Activated naive CD4-positive, alpha-beta T cell treated with anti-CD3 and anti-CD28 coated beads, Interleukin-2, amount 10 ng/mL, durations not matched to agents 7 days and 5 days (primary cell): Measurements from ENCODE around the gene TNFSF13.

Experiments used
- CTCF ChIA-PET: fragments of 350-600 bp; sonication (Branson Sonifier 250); formaldehyde crosslinking; loops from one replicate; lab custom pipeline; 2021; ENCODE audit warnings: antibody characterized with exemption; lab: Charles Lee
- DNase-seq: peaks from one replicate; pipeline ENCODE4 v3.0.0-alpha.2; 2020
- H3K27ac Mint-ChIP-seq: one replicate; pipeline ENCODE4 v1.8.0; 2021; ENCODE audit warnings: mild to moderate bottlenecking, moderate library complexity, mixed read lengths
- H3K27me3 Mint-ChIP-seq: one replicate; pipeline ENCODE4 v1.8.0; 2021; ENCODE audit warnings: mild to moderate bottlenecking, mixed read lengths
- H3K36me3 Mint-ChIP-seq: one replicate; pipeline ENCODE4 v1.8.0; 2021; ENCODE audit warnings: mixed read lengths
- H3K4me1 Mint-ChIP-seq: one replicate; pipeline ENCODE4 v1.8.0; 2021; ENCODE audit warnings: mixed read lengths
- H3K4me3 Mint-ChIP-seq: one replicate; pipeline ENCODE4 v1.8.0; 2021; ENCODE audit warnings: mild to moderate bottlenecking, moderate library complexity, mixed read lengths
- H3K9me3 Mint-ChIP-seq: one replicate; pipeline ENCODE4 v1.8.0; 2021; ENCODE audit warnings: mixed read lengths

TNFSF13 gene, protein sequence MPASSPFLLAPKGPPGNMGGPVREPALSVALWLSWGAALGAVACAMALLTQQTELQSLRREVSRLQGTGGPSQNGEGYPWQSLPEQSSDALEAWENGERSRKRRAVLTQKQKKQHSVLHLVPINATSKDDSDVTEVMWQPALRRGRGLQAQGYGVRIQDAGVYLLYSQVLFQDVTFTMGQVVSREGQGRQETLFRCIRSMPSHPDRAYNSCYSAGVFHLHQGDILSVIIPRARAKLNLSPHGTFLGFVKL

DNA sequence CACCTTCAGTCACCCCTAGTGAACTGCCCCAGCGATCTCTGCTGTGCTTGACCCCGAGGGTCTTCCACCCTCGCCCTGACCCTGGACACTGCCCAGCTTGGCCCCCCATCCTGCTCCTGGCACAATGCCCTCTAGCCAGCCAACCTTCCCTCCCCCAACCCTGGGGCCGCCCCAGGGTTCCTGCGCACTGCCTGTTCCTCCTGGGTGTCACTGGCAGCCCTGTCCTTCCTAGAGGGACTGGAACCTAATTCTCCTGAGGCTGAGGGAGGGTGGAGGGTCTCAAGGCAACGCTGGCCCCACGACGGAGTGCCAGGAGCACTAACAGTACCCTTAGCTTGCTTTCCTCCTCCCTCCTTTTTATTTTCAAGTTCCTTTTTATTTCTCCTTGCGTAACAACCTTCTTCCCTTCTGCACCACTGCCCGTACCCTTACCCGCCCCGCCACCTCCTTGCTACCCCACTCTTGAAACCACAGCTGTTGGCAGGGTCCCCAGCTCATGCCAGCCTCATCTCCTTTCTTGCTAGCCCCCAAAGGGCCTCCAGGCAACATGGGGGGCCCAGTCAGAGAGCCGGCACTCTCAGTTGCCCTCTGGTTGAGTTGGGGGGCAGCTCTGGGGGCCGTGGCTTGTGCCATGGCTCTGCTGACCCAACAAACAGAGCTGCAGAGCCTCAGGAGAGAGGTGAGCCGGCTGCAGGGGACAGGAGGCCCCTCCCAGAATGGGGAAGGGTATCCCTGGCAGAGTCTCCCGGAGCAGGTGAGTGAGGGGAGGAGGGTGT, at the start of gene TNFSF13:
TNFSF13 (plus strand) TSS at position 207 of the 776 bp plus-strand sequence; CDS start at position 497, 290 bp downstream.
- H3K27ac Mint-ChIP-seq = peak within 1 kb of the TSS; percentile 92

DNA sequence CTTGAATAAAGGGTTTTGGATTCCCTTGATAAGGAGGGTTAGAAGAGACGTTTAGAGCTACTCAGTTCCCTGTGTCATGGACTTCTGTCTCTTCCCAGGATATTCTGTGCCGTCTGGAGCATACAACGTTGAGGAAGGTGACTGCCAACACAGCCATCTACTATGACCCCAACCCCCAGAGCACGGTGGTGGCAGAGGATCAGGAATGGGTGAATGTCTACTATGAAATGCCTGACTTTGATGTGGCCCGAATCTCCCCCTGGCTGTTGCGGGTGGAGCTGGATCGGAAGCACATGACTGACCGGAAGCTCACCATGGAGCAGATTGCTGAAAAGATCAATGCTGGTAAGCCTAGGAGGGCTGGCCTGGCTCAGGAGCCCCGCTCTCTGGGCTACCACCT, 49.7 kb upstream of the TNFSF13 start:
- H3K4me3 Mint-ChIP-seq = no peak overlapping the region
- no peaks in the 10 kb centered on the region for H3K4me1 Mint-ChIP-seq
- peaks cover 71% of the 10 kb centered on the region for H3K36me3 Mint-ChIP-seq
- CTCF ChIA-PET = interaction anchor here (1.2 to 3.1 kb wide), 3 partner anchors 14 to 72 kb away, joined by 3 to 12 read pairs (median 4); partner anchors contain the start of gene SENP3
- DNase-seq = no peak
- H3K27ac Mint-ChIP-seq = no peak overlapping the region
- no peaks in the 10 kb centered on the region for H3K27me3 Mint-ChIP-seq
- H3K9me3 Mint-ChIP-seq = no peaks in the 10 kb centered on the region

More for the DNA sequence above, at the start of gene TNFSF13:
- no peaks in the 10 kb centered on the region for H3K27me3 Mint-ChIP-seq
- CTCF ChIA-PET = interaction anchor here (1.0 to 5.5 kb wide), 5 partner anchors 33 to 203 kb away, joined by 3 to 157 read pairs (median 4); no protein-coding TSS in a partner anchor
- peaks cover 43% of the 10 kb centered on the region for H3K36me3 Mint-ChIP-seq
- peaks cover 74% of the 10 kb centered on the region for H3K4me1 Mint-ChIP-seq
- DNase-seq = no peak
- H3K9me3 Mint-ChIP-seq = no peaks in the 10 kb centered on the region
- peak within 1 kb of the TSS; percentile 63 for H3K4me3 Mint-ChIP-seq

DNA sequence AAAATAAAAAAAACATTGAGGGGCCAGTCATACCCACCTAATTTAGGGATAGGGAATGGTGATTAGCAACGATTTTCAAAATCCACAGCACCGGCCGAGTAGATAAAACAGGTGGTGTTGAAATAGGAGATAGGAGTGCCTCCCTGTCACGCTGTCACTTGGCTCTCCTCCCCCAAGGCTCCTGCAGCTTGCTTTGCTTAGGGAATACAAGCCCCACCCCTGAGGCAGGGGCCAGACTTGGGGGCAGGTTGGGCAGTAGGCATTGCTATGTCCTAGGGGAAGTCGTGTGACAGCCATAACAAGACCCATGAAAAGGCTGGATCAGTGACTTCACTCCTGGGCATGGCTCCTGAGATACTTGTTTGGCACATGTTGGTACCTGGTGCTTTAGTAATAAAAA, 48.6 kb upstream of the TNFSF13 start:
- CTCF ChIA-PET = interaction anchor here (1.6 to 3.1 kb wide), 2 partner anchors 51 to 73 kb away, joined by 3 to 12 read pairs; partner anchors contain the start of gene SENP3
- DNase-seq = no peak

DNA sequence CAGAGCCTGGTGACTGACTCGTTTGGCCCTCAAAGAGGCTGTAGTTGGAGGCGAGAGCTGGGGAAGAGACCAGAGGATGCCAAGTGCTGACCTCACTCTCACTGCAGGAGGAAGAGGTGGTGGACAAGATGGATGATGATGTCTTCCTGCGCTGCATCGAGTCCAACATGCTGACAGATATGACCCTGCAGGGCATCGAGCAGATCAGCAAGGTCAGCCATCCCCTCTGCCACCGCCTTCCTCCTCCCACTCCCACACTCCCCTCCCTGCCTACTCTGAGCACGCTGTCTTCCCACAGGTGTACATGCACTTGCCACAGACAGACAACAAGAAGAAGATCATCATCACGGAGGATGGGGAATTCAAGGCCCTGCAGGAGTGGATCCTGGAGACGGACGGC, 47.4 kb upstream of the TNFSF13 start:
- DNase-seq = no peak
- peaks cover 63% of the 10 kb centered on the region for H3K36me3 Mint-ChIP-seq
- H3K4me1 Mint-ChIP-seq = peaks cover 2% of the 10 kb centered on the region
- no peak overlapping the region for H3K27ac Mint-ChIP-seq
- CTCF ChIA-PET = interaction anchor here (5.8 kb wide), 1 partner anchor 48 kb away, joined by 157 read pairs; the partner anchor contains the start of genes SENP3 and TNFSF13
- no peak overlapping the region for H3K4me3 Mint-ChIP-seq
- no peaks in the 10 kb centered on the region for H3K27me3 Mint-ChIP-seq
- H3K9me3 Mint-ChIP-seq = no peaks in the 10 kb centered on the region

More for the DNA sequence above, 48.6 kb upstream of the TNFSF13 start:
- H3K9me3 Mint-ChIP-seq = no peaks in the 10 kb centered on the region
- H3K4me1 Mint-ChIP-seq = peaks cover 2% of the 10 kb centered on the region
- H3K4me3 Mint-ChIP-seq = no peak overlapping the region
- peaks cover 69% of the 10 kb centered on the region for H3K36me3 Mint-ChIP-seq
- no peaks in the 10 kb centered on the region for H3K27me3 Mint-ChIP-seq
- no peak overlapping the region for H3K27ac Mint-ChIP-seq

DNA sequence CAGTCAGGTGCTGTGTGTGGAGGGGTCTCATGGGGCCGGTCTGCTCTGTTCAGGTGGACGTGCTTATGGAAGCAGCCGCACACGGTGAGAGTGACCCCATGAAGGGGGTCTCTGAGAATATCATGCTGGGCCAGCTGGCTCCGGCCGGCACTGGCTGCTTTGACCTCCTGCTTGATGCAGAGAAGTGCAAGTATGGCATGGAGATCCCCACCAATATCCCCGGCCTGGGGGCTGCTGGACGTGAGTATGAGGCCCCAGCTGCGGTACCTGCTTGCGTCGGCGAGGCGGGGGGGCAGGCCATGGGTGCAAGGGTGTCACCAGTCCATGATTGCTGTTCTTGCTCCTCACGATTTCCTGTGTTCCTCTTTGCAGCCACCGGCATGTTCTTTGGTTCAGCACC, 46.4 kb upstream of the TNFSF13 start:
- no peak overlapping the region for H3K27ac Mint-ChIP-seq
- DNase-seq = no peak
- CTCF ChIA-PET = interaction anchor here (4.3 to 5.8 kb wide), 2 partner anchors 12 to 47 kb away, joined by 26 to 157 read pairs; partner anchors contain the start of genes SENP3 and TNFSF13
- no peaks in the 10 kb centered on the region for H3K9me3 Mint-ChIP-seq
- H3K4me3 Mint-ChIP-seq = no peak overlapping the region
- no peaks in the 10 kb centered on the region for H3K27me3 Mint-ChIP-seq
- peaks cover 2% of the 10 kb centered on the region for H3K4me1 Mint-ChIP-seq
- peaks cover 54% of the 10 kb centered on the region for H3K36me3 Mint-ChIP-seq

DNA sequence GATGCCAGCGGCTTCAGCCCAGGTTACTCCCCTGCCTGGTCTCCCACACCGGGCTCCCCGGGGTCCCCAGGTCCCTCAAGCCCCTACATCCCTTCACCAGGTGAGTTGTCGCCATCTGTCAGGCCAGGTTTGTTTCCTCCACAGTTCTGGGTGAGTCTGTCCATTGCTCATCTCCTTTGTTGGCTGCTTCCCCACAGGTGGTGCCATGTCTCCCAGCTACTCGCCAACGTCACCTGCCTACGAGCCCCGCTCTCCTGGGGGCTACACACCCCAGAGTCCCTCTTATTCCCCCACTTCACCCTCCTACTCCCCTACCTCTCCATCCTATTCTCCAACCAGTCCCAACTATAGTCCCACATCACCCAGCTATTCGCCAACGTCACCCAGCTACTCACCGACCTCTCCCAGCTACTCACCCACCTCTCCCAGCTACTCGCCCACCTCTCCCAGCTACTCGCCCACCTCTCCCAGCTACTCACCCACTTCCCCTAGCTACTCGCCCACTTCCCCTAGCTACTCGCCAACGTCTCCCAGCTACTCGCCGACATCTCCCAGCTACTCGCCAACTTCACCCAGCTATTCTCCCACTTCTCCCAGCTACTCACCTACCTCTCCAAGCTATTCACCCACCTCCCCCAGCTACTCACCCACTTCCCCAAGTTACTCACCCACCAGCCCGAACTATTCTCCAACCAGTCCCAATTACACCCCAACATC, 45.6 kb upstream of the TNFSF13 start:
- Mint-ChIP-seq H3K27ac (no peak overlapping the region), H3K27me3 (no peaks in the 10 kb centered on the region), H3K4me3 (no peak overlapping the region), H3K9me3 (no peaks in the 10 kb centered on the region), H3K4me1 (peaks cover 2% of the 10 kb centered on the region), H3K36me3 (peaks cover 48% of the 10 kb centered on the region)
- DNase-seq = no peak
- CTCF ChIA-PET = interaction anchor here (0.7 to 5.8 kb wide), 10 partner anchors 8 to 175 kb away, joined by 3 to 157 read pairs (median 12); partner anchors contain the start of genes SENP3, SOX15, TNFSF13 and TP53

DNA sequence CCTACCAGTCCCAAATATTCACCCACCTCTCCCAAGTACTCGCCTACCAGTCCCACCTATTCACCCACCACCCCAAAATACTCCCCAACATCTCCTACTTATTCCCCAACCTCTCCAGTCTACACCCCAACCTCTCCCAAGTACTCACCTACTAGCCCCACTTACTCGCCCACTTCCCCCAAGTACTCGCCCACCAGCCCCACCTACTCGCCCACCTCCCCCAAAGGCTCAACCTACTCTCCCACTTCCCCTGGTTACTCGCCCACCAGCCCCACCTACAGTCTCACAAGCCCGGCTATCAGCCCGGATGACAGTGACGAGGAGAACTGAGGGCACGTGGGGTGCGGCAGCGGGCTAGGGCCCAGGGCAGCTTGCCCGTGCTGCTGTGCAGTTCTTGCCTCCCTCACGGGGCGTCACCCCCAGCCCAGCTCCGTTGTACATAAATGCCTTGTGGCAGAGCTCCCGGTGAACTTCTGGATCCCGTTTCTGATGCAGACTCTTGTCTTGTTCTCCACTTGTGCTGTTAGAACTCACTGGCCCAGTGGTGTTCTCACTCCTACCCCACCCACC, 44.6 kb upstream of the TNFSF13 start:
- H3K9me3 Mint-ChIP-seq = no peaks in the 10 kb centered on the region
- H3K4me1 Mint-ChIP-seq = peaks cover 2% of the 10 kb centered on the region
- H3K4me3 Mint-ChIP-seq = no peak overlapping the region
- DNase-seq = no peak
- CTCF ChIA-PET = interaction anchor here (0.7 to 5.8 kb wide), 16 partner anchors 10 to 203 kb away, joined by 3 to 157 read pairs (median 6); partner anchors contain the start of genes DNAH2, SENP3, SOX15 and TNFSF12
- H3K36me3 Mint-ChIP-seq = peaks cover 39% of the 10 kb centered on the region
- H3K27me3 Mint-ChIP-seq = no peaks in the 10 kb centered on the region
- H3K27ac Mint-ChIP-seq = no peak overlapping the region

DNA sequence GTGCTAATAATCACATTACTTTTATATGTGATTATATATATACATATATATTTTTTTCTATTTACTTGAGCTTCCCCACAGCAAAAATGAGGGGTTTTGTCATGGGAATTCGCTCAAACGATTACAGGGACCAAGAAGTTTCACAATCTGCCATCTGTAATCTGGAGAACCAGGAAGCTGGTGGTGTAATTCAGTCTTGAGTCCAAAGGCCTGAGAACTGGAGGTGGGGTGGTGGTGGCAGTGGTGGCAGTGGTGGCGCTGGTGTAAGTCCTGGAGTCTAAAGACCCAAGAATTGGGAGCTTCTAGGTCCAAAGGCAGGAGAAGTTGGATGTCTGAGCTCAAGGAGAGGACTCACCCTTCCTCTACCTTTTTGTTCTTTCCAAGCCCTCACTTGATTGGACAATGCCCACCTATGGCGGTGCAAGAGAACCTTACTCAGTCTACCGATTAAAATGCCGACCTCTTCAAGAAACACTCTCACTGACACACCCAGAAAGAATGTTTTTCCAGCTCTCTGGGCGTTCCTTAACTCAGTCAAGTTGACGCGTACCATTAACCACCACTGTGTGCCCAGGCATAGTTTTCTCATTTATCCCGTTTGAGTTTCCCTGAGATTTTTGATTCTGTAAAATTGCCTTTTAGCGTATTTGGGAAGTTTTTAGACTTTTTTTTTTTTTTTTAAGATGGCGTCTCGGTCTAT, 42.5 kb upstream of the TNFSF13 start:
- Mint-ChIP-seq H3K27ac (no peak overlapping the region), H3K4me3 (no peak overlapping the region), H3K9me3 (no peaks in the 10 kb centered on the region), H3K4me1 (peaks cover 2% of the 10 kb centered on the region), H3K36me3 (peaks cover 25% of the 10 kb centered on the region), H3K27me3 (no peaks in the 10 kb centered on the region)
- CTCF ChIA-PET = interaction anchor here (0.9 to 5.8 kb wide), 12 partner anchors 8 to 172 kb away, joined by 3 to 157 read pairs (median 8); partner anchors contain the start of genes SENP3, SOX15, TNFSF12 and TNFSF13
- no peak for DNase-seq

DNA sequence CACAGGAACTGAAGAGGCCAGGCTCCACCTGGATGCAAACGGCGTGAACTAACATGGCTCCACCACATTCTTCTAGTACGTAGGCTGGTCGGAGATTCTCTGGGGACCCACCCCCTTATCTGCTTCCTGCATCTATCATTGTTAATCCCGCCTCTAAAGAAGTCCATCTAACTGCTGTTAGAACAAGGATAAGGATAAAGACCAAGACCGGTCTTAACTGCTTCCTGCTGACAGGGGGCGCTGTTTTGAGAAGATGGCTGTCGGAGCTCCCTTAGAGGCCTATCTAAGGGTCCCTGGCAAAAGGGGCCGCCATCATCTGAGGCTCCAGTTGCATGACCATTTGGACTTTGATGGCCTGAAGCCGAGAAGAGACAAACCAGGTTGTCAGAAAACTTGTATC, 35.5 kb upstream of the TNFSF13 start:
- Mint-ChIP-seq H3K36me3 (peaks cover 7% of the 10 kb centered on the region), H3K27ac (no peak overlapping the region), H3K27me3 (peaks cover 6% of the 10 kb centered on the region), H3K4me1 (peaks cover 4% of the 10 kb centered on the region), H3K4me3 (no peak overlapping the region), H3K9me3 (peaks cover 11% of the 10 kb centered on the region)
- CTCF ChIA-PET = interaction anchor here (0.9 to 5.1 kb wide), 10 partner anchors 9 to 193 kb away, joined by 3 to 26 read pairs (median 5); partner anchors contain the start of genes SENP3, SOX15 and TNFSF13
- peak; percentile 58 for DNase-seq

DNA sequence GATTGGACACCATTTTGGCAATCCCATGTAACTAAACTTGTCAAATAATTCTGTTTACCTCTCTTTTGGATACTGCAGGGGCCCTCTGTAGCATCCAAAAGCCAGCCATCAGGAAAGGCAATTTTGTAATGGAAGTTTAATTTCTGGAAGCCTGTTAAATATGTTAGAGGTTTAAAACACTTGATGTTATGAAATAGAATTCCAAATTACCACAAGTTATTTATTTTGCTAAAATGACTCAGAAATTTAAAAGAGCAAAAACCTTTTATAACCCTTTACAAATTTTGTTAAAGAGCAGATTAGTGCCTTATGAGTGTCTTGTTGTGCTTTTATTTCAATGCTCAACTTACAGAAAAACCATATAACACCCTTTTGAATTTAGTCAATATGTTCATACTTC, 29.7 kb upstream of the TNFSF13 start:
- no peaks in the 10 kb centered on the region for H3K4me1 Mint-ChIP-seq
- no peak for DNase-seq
- peaks cover 6% of the 10 kb centered on the region for H3K27me3 Mint-ChIP-seq
- H3K9me3 Mint-ChIP-seq = peaks cover 22% of the 10 kb centered on the region
- H3K4me3 Mint-ChIP-seq = no peak overlapping the region
- CTCF ChIA-PET = no interaction called here
- H3K36me3 Mint-ChIP-seq = peaks cover 13% of the 10 kb centered on the region
- no peak overlapping the region for H3K27ac Mint-ChIP-seq

DNA sequence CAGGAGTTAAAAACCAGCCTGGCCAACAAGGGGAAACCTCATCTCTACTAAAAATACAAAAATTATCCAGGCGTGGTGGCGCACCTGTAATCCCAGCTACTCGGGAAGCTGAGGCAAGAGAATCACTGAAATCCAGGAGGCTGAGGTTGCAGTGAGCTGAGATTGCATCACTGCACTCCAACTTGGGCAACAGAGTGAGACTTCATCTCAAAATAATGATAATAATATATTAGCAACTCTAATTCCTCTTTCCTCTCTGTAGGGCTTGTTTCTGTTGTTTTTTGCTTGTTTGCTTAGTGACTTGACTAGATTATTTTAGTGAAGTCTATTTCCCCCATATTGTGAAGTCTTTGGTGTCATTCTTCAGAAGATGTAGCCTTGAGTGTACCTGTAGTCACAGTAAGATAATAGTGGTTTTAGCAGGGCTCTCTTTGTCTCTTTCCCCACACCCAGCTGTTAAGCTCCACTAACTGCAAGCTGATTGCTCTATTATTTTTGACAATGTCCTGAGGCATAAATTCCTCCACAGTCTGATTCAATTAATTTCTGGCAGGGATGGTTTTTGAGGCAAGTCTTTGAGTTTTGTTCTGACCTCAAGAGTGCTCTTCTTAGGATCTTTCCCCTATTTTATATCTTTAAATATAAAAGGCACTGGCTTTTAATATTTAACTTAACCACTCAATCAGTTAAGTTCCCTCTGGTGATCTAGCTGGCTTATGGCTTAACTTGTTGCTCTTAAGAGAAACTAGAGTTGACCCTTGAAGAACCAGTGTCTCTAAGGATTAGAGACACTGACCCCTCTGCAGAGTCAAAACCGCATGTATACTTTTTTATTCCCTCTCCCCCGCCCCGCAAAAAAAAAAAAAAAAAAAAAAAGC, 28.3 kb upstream of the TNFSF13 start:
- H3K27me3 Mint-ChIP-seq = no peaks in the 10 kb centered on the region
- H3K36me3 Mint-ChIP-seq = peaks cover 13% of the 10 kb centered on the region
- no peak overlapping the region for H3K27ac Mint-ChIP-seq
- DNase-seq = no peak
- no peaks in the 10 kb centered on the region for H3K4me1 Mint-ChIP-seq
- CTCF ChIA-PET = interaction anchor here (1.0 kb wide), 1 partner anchor 30 kb away, joined by 3 read pairs; no protein-coding TSS in a partner anchor
- no peak overlapping the region for H3K4me3 Mint-ChIP-seq
- peaks cover 22% of the 10 kb centered on the region for H3K9me3 Mint-ChIP-seq

DNA sequence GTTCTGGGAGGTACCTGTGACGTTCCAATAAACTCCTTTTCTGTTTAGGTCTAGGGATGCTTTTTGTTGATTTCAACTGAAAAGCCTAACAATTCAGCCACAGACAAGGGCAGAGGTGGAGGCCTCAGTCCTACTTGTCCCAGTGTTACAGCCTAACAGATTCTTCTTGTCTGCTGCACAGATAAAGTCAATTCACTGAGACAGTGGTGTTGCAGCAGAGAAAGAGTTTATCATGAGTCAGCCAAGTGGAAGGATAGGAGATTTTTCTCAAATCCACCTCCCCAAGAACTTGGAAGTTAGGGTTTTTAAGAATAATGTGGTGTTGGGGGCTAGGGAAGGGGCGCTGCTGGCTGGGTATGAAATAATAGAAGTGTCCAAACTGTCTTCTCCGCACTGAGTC, 20.5 kb upstream of the TNFSF13 start:
- H3K9me3 Mint-ChIP-seq = peaks cover 10% of the 10 kb centered on the region
- DNase-seq = no peak
- H3K4me1 Mint-ChIP-seq = no peaks in the 10 kb centered on the region
- no peak overlapping the region for H3K27ac Mint-ChIP-seq
- peaks cover 20% of the 10 kb centered on the region for H3K27me3 Mint-ChIP-seq
- CTCF ChIA-PET = interaction anchor here (0.7 to 2.9 kb wide), 2 partner anchors 16 to 22 kb away, joined by 4 to 7 read pairs; no protein-coding TSS in a partner anchor
- no peak overlapping the region for H3K4me3 Mint-ChIP-seq
- peaks cover 1% of the 10 kb centered on the region for H3K36me3 Mint-ChIP-seq
